OCI-LY1 (cell line): Measurements from ENCODE around the gene STX18.
A peak's percentile ranks its signal among the peaks of the same experiment; 100 is the strongest.

Source experiments
- H2AFZ ChIP-seq: fragments of 200-600 bp; sonication (generic), shearing (Covaris generic); 2 replicates; pipeline ENCODE4 v1.6.0; 2014; ENCODE audit warnings: antibody characterized with exemption, mild to moderate bottlenecking, low read length
- H3F3A ChIP-seq: fragments of 200-600 bp; sonication (generic), shearing (Covaris generic); 2 replicates; pipeline ENCODE4 v1.6.0; 2014; ENCODE audit warnings: mild to moderate bottlenecking, antibody characterized with exemption, low read length, moderate library complexity; ENCODE audit not compliant: insufficient read depth
- H3K27ac ChIP-seq: fragments of 200-600 bp; sonication (generic); 2 replicates; pipeline ENCODE4 v1.5.1; 2014; ENCODE audit warnings: low read length, mixed run types, mild to moderate bottlenecking, low read depth; ENCODE audit not compliant: poor library complexity, severe bottlenecking
- H3K27me3 ChIP-seq: fragments of 200-600 bp; sonication (generic); 2 replicates; pipeline ENCODE4 v1.6.0; 2014; ENCODE audit warnings: antibody characterized with exemption, mild to moderate bottlenecking, low read length, moderate library complexity; ENCODE audit not compliant: insufficient read depth
- H3K36me3 ChIP-seq: fragments of 200-600 bp; sonication (generic); 2 replicates; pipeline ENCODE4 v1.6.1; 2014; ENCODE audit warnings: mild to moderate bottlenecking, antibody characterized with exemption, low read length, moderate library complexity, mixed read lengths; ENCODE audit not compliant: insufficient read depth
- H3K4me1 ChIP-seq: fragments of 200-600 bp; sonication (generic); 2 replicates; pipeline ENCODE4 v1.5.1; 2014; ENCODE audit warnings: mild to moderate bottlenecking, low read length, moderate library complexity; ENCODE audit not compliant: insufficient read depth, severe bottlenecking
- H3K4me2 ChIP-seq: fragments of 200-600 bp; sonication (generic), shearing (Covaris generic); 2 replicates; pipeline ENCODE4 v1.6.1; 2014; ENCODE audit warnings: low read length
- H3K4me3 ChIP-seq: fragments of 200-600 bp; sonication (generic); 2 replicates; pipeline ENCODE4 v1.5.1; 2014; ENCODE audit warnings: low read length, low read depth, mild to moderate bottlenecking, mixed read lengths; ENCODE audit not compliant: poor library complexity, severe bottlenecking
- H3K79me2 ChIP-seq: fragments of 200-600 bp; shearing (Covaris generic); 2 replicates; pipeline ENCODE4 v1.6.1; 2016; ENCODE audit warnings: mixed run types, low read length, mixed read lengths; ENCODE audit not compliant: insufficient read depth
- H3K9ac ChIP-seq: fragments of 200-600 bp; sonication (generic), shearing (Covaris generic); 2 replicates; pipeline ENCODE4 v1.6.1; 2014; ENCODE audit warnings: mild to moderate bottlenecking, low read length, mixed read lengths
- H3K9me2 ChIP-seq: fragments of 200-600 bp; sonication (generic), shearing (Covaris generic); 2 replicates; pipeline ENCODE4 v1.6.1; 2014; ENCODE audit warnings: low read depth, mild to moderate bottlenecking, low read length, mixed read lengths
- H3K9me3 ChIP-seq: fragments of 200-600 bp; shearing (Covaris generic); 2 replicates; pipeline ENCODE4 v1.6.1; 2014; ENCODE audit warnings: low read length, mixed read lengths
- H4K20me1 ChIP-seq: fragments of 200-600 bp; sonication (generic), shearing (Covaris generic); 2 replicates; pipeline ENCODE4 v1.6.0; 2016; ENCODE audit warnings: mild to moderate bottlenecking, low read length; ENCODE audit not compliant: insufficient read depth
- EZH2 ChIP-seq: fragments of 200-600 bp; sonication (generic), shearing (Covaris generic); IDR thresholded peaks from 2 replicates; pipeline ENCODE4 v1.8.0; 2017; ENCODE audit warnings: borderline replicate concordance, mixed run types, mild to moderate bottlenecking, antibody characterized with exemption, low read length, moderate library complexity, mixed read lengths
- TF ChIP-seq, protein P1 (sequence below): fragments of 200-600 bp; sonication (generic), shearing (Covaris generic); IDR thresholded peaks from 2 replicates; pipeline ENCODE4 v1.5.1; 2017; ENCODE audit warnings: mild to moderate bottlenecking, antibody characterized with exemption, low read length, moderate library complexity, mixed read lengths

The STX18 gene

DNA sequence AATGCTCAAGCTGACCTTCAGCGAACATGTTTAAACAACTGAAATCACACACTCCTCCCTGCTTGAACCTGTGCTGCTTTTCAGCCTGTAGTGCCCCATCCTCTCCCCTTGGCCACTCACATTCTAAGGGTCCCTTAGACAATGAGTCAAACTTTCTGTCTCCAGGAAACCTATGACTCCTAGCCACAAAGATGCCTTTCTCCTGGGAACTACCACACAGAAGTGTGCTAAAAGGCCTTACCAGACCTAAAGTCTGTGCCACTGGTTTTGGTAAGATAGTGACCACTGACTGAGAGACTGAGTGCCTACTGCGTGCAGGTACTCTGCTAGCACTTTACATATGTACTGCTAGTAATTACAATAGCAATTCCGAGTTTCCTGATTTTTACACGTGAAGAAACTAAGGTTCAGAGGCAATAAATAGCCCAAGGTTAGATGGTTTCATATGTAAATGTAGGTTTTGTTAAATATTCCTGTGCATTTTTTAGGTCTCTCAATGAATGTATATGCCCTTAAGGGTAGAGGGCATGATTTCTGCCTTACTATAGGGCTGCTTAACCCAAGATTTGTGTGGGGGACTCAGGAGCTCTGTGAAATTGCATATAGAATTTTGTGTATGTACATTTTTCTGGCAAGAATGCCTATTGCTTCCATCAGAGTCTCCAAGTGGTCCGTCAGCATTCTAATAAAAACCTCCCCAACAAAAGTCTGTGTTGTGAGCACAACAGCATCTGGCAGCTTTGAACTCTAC, 83.9 kb downstream of the STX18 start:
- Histone ChIP-seq H3K27ac (peak overlapping the region; percentile 23), H3K27me3 (no peaks in the 10 kb centered on the region), H3K9ac (no peak overlapping the region), H3K4me1 (peaks cover 34% of the 10 kb centered on the region), H2AFZ (no peak overlapping the region), H3K9me2 (no peaks in the 10 kb centered on the region), H3K9me3 (no peaks in the 10 kb centered on the region), H3K79me2 (no peaks in the 10 kb centered on the region), H4K20me1 (no peaks in the 10 kb centered on the region), H3F3A (no peaks in the 10 kb centered on the region), H3K4me2 (no peak overlapping the region), H3K36me3 (peaks cover 19% of the 10 kb centered on the region), H3K4me3 (no peak overlapping the region)
- TF ChIP-seq EZH2 = no peak
- TF ChIP-seq, protein P1, sequence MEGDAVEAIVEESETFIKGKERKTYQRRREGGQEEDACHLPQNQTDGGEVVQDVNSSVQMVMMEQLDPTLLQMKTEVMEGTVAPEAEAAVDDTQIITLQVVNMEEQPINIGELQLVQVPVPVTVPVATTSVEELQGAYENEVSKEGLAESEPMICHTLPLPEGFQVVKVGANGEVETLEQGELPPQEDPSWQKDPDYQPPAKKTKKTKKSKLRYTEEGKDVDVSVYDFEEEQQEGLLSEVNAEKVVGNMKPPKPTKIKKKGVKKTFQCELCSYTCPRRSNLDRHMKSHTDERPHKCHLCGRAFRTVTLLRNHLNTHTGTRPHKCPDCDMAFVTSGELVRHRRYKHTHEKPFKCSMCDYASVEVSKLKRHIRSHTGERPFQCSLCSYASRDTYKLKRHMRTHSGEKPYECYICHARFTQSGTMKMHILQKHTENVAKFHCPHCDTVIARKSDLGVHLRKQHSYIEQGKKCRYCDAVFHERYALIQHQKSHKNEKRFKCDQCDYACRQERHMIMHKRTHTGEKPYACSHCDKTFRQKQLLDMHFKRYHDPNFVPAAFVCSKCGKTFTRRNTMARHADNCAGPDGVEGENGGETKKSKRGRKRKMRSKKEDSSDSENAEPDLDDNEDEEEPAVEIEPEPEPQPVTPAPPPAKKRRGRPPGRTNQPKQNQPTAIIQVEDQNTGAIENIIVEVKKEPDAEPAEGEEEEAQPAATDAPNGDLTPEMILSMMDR = no peak

DNA sequence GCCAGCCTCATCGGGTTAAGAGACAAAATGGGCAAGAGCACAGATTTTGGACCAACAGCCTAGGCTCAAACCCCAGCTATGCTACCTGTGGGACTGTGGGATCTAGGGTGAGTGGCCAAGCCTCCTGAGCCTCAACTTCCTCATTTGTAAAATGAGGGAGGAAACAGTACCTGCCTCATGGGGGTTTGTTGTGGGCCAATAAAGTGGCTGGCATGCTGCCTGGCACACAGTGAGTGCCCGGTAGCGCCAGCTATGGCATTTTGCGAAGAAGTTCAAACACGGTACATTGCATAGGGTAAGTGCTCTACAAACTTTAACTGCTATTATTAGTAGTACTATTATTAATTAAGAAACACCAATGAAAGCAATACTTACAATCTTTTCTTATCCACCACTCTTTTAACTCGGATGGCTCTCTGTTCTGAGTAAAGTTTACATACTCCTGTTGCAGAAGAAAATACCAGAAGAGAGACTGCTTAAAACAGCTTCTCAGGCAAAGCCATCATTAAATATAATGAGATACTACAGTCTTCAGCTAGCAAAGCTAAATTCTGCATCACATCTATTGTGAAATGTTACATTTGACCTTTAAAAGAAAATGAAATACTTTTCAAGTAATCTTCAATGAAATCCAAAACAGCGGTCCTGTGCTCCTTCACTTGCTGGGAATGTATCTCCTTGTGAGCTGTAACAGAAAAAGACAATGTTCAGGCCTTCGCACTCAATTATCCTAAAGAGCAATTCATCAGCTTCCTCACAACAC, 84.9 kb downstream of the STX18 start:
- Histone ChIP-seq H3K4me2 (no peak overlapping the region), H3K79me2 (no peaks in the 10 kb centered on the region), H2AFZ (no peak overlapping the region), H3F3A (no peaks in the 10 kb centered on the region), H3K9ac (no peak overlapping the region), H3K9me2 (no peaks in the 10 kb centered on the region), H3K9me3 (no peaks in the 10 kb centered on the region), H3K36me3 (peaks cover 29% of the 10 kb centered on the region), H3K4me1 (peaks cover 34% of the 10 kb centered on the region), H3K27ac (peak overlapping the region; percentile 83), H4K20me1 (no peaks in the 10 kb centered on the region), H3K4me3 (no peak overlapping the region), H3K27me3 (no peaks in the 10 kb centered on the region)
- no peak for TF ChIP-seq EZH2
- TF ChIP-seq, protein P1 = no peak

DNA sequence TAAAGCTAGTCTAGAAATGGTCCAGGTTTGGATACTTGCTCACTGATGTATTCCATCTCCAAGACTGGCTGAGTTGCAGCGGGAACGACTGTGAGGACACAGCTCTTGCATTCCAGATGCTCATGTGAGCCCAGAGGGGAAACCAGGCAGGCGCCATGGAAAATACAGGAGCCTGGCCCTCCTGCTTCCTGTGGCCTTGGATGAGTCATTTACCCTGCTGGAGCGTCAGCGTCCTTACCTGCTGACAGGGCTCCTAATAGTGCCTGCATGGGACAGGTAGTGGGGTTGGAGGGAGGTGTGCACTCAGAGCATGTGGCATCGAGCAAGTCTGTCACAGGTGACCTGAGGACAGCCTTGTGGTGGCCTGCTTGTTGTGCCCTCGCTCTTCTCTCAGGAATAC, 85.5 kb downstream of the STX18 start:
- no peaks in the 10 kb centered on the region for H4K20me1 ChIP-seq
- no peak overlapping the region; the same call in 1 of the 2 replicates for H3K4me2 ChIP-seq
- no peaks in the 10 kb centered on the region for H3F3A ChIP-seq
- H3K27ac ChIP-seq = peak overlapping the region; percentile 83
- H3K9ac ChIP-seq = no peak overlapping the region
- H2AFZ ChIP-seq = no peak overlapping the region
- H3K4me1 ChIP-seq = peaks cover 34% of the 10 kb centered on the region
- H3K79me2 ChIP-seq = no peaks in the 10 kb centered on the region
- no peaks in the 10 kb centered on the region for H3K9me2 ChIP-seq
- peaks cover 29% of the 10 kb centered on the region for H3K36me3 ChIP-seq
- H3K9me3 ChIP-seq = no peaks in the 10 kb centered on the region
- no peaks in the 10 kb centered on the region for H3K27me3 ChIP-seq
- no peak overlapping the region for H3K4me3 ChIP-seq
- TF ChIP-seq, protein P1 = no peak
- TF ChIP-seq EZH2 = no peak
